Right ventricle myocardium inferior (tissue), 1 donor: ENCODE data around the gene RUNDC1. TPM values are rescaled to one million over a fixed set of nuclear protein-coding genes. Genes with fewer than 3 reads are reported as not detected.

Experiments used
- ATAC-seq: fragments of 200-7000 bp; cut with Tn5 transposase; one replicate; pipeline ENCODE4 v1.9.1; 2020; ENCODE audit warnings: mild to moderate bottlenecking, moderate library complexity
- DNase-seq: peaks from one replicate; pipeline ENCODE4 v3.0.0; 2021; ENCODE audit errors: missing footprints
- intact Hi-C: fragments of 100-400 bp; cut with DNase I; formaldehyde crosslinking; loops from one replicate; pipeline ENCODE4 v1.11.0; 2022
- total RNA-seq: library from RNA; stranded (reverse); fragmentation: NEBNext Ultra II Directional; extraction: Animal tissue kit (Norgen Biotek cat#: 25700); gene quantifications from one replicate; pipeline ENCODE4 v1.2.1, GENCODE V29; 2021
- donor health status: DM: no; HTN: yes; CAD: no; lungs with severe emphysema.

RUNDC1 gene
- total RNA-seq, 1 donor from 2014 or later = 10.4 TPM

- intact Hi-C loops = no loop called here
- DNase-seq = no peak
- no peak for ATAC-seq
Measured at GRCh38 chr17:43014020-43014648, 33.8 kb downstream of the RUNDC1 start.

- no peak for DNase-seq
Measured at GRCh38 chr17:43014649-43015542, 34.5 kb downstream of the RUNDC1 start.

GRCh38 chr17:43015579-43015978 is 35.2 kb downstream of the RUNDC1 start:
- DNase-seq (peak; percentile 84), ATAC-seq (peak; percentile 37)
- intact Hi-C loops = no loop called here

More at GRCh38 chr17:43014649-43015542, 34.5 kb downstream of the RUNDC1 start:
- intact Hi-C loops = no loop called here
- no peak for ATAC-seq

GRCh38 chr17:43016216-43016615 is 35.9 kb downstream of the RUNDC1 start:
- no peak for DNase-seq
- ATAC-seq = no peak
- intact Hi-C loops = no loop called here

GRCh38 chr17:43018008-43018853 is 37.9 kb downstream of the RUNDC1 start:
- DNase-seq = no peak
- ATAC-seq = no peak
- intact Hi-C loops = no loop called here

- ATAC-seq (no peak), DNase-seq (no peak)
- intact Hi-C loops = no loop called here
Measured at GRCh38 chr17:43018932-43019331, 38.6 kb downstream of the RUNDC1 start.

GRCh38 chr17:43019418-43019817 is 39.1 kb downstream of the RUNDC1 start:
- ATAC-seq = no peak

GRCh38 chr17:43020030-43020621 is 39.8 kb downstream of the RUNDC1 start:
- intact Hi-C loops = loop anchor here (10.0 kb wide), 1 partner anchor 315 kb away; no protein-coding TSS in a partner anchor
- ATAC-seq (no peak), DNase-seq (no peak)

More at GRCh38 chr17:43019418-43019817, 39.1 kb downstream of the RUNDC1 start:
- DNase-seq = no peak
- intact Hi-C loops = no loop called here

GRCh38 chr17:43020789-43021740 is 40.7 kb downstream of the RUNDC1 start:
- intact Hi-C loops = loop anchor here (10.0 kb wide), 1 partner anchor 314 kb away; no protein-coding TSS in a partner anchor
- DNase-seq (peak; percentile 82), ATAC-seq (peak; percentile 34)

GRCh38 chr17:43021741-43022512 is 41.6 kb downstream of the RUNDC1 start, which contains the start of gene VAT1:
VAT1 (minus strand) TSS chr17:43022385; CDS start chr17:43022322, 63 bp downstream.
- peak; percentile 86 for ATAC-seq
- intact Hi-C loops = loop anchor here (10.0 kb wide), 1 partner anchor 313 kb away; no protein-coding TSS in a partner anchor
- peak; percentile 92 for DNase-seq

GRCh38 chr17:43024407-43025289 is 44.3 kb downstream of the RUNDC1 start, which contains the start of gene RND2:
RND2 (plus strand) TSS chr17:43025231; CDS start chr17:43025348, 117 bp downstream.
- intact Hi-C loops = loop anchor here (2.0 to 10.0 kb wide), 2 partner anchors 146 to 310 kb away; partner anchors contain the start of gene NBR1
- peak; percentile 73 for ATAC-seq
- peak; percentile 90 for DNase-seq

- ATAC-seq (no peak), DNase-seq (no peak)
- intact Hi-C loops = loop anchor here (2.0 to 10.0 kb wide), 2 partner anchors 146 to 310 kb away; partner anchors contain the start of gene NBR1
Measured at GRCh38 chr17:43025290-43025657, 44.9 kb downstream of the RUNDC1 start.

- ATAC-seq (no peak), DNase-seq (no peak)
- intact Hi-C loops = loop anchor here (2.0 to 10.0 kb wide), 2 partner anchors 145 to 309 kb away; partner anchors contain the start of gene NBR1
Measured at GRCh38 chr17:43025766-43026537, 45.6 kb downstream of the RUNDC1 start.

- DNase-seq (no peak), ATAC-seq (no peak)
- intact Hi-C loops = loop anchor here (10.0 kb wide), 1 partner anchor 308 kb away; no protein-coding TSS in a partner anchor
Measured at GRCh38 chr17:43026595-43026994, 46.2 kb downstream of the RUNDC1 start.
